K562 (cell line): ENCODE data around the gene PLEKHA6. TPM values are rescaled to one million over a fixed set of nuclear protein-coding genes. Genes with fewer than 3 reads are reported as not detected.

ENCODE experiments used
- BRF1 ChIP-seq: IDR thresholded peaks from 3 replicates; pipeline ENCODE4 v1.6.1; 2011; ENCODE audit warnings: borderline replicate concordance, mild to moderate bottlenecking; ENCODE audit not compliant: insufficient read length; ENCODE audit errors: extremely low read depth
- NUFIP1 ChIP-seq: fragments of 450-650 bp; IDR thresholded peaks from 2 replicates; pipeline ENCODE4 v1.6.1; 2018; ENCODE audit not compliant: partially characterized antibody
- PPARD ChIP-seq: fragments of 250-450 bp; sonication (Bioruptor Pico); IDR thresholded peaks from 2 replicates; pipeline ENCODE4 v1.8.0; 2022; ENCODE audit warnings: inconsistent platforms, mild to moderate bottlenecking, moderate library complexity
- PTBP1 ChIP-seq: fragments of 200-400 bp; formaldehyde crosslinking; IDR thresholded peaks from 2 replicates; pipeline ENCODE4 v1.6.1; 2017; ENCODE audit warnings: low read depth, low read length
- RCOR1 ChIP-seq, 2 experiments: IDR thresholded peaks; 2 replicates each; pipeline ENCODE4 v1.6.1; 2012; ENCODE audit warnings: low read depth in 2 of 2, low read length in 2 of 2, borderline replicate concordance in 1 of 2, improper control_type of control experiment in 1 of 2
- SMC3 ChIP-seq: conservative IDR thresholded peaks from 2 replicates; pipeline ENCODE4 v1.6.1; 2011; ENCODE audit warnings: low read depth, low read length, improper control_type of control experiment; ENCODE audit not compliant: insufficient read depth
- SP2 ChIP-seq: IDR thresholded peaks from 2 replicates; pipeline ENCODE4 v1.6.1; 2011; ENCODE audit warnings: mild to moderate bottlenecking, low read depth, low read length, moderate library complexity; ENCODE audit not compliant: poor library complexity, severe bottlenecking; ENCODE audit errors: extremely low read depth
- SRF ChIP-seq, 2 experiments: fragments of 250-450, 450-650 bp in 1 of 2; sonication (Bioruptor Pico) in 1 of 2; sonication (generic) in 1 of 2; formaldehyde crosslinking; IDR thresholded peaks; 2 replicates each; pipeline versions ENCODE4 v1.5.0 to v1.5.1; 2020 to 2022; ENCODE audit warnings: mild to moderate bottlenecking in 1 of 2, missing genetic modification reagents in 1 of 2
- ZNF311 ChIP-seq: fragments of 250-450 bp; sonication (Bioruptor Pico); IDR thresholded peaks from 2 replicates; pipeline ENCODE4 v1.4.0; 2020; ENCODE audit warnings: mild to moderate bottlenecking, moderate library complexity
- ZNF766 ChIP-seq: fragments of 200-800 bp; sonication (Bioruptor generic); conservative IDR thresholded peaks from 2 replicates; pipeline ENCODE4 v1.6.1; 2016; ENCODE audit warnings: missing genetic modification characterization, missing compliant biosample characterization
- ZNF785 ChIP-seq: fragments of 250-450 bp; sonication (Bioruptor Pico); IDR thresholded peaks from 2 replicates; pipeline ENCODE4 v1.4.0; 2020; ENCODE audit warnings: mild to moderate bottlenecking
- ZNF830 ChIP-seq: fragments of 250-450 bp; sonication (Bioruptor Pico); IDR thresholded peaks from 2 replicates; pipeline ENCODE4 v1.5.0; 2021; ENCODE audit warnings: mild to moderate bottlenecking
- polyA plus RNA-seq, 8 experiments: library from polyadenylated mRNA; depleted of rRNA in 4 of 8; stranded (reverse) in 5 of 8; unstranded in 3 of 8; fragments of >200 nt; fragmentation: Nextera tagmentation in 2 of 8; fragmentation: Illumina TruSeq in 1 of 8; extraction: Ambion mirVana in 2 of 8; extraction: Trizol in 1 of 8; gene quantifications; 2 replicates each; pipeline versions ENCODE4 v1.2.1 to v1.2.3, GENCODE V29; 2011 to 2014; ENCODE audit warnings: inconsistent platforms in 1 of 8, missing spikeins in 1 of 8
- total RNA-seq, 7 experiments: library from RNA; depleted of rRNA in 6 of 7; stranded (reverse); fragments of >200 nt in 6 of 7; fragmentation: Illumina TruSeq in 2 of 7; extraction: Trizol in 2 of 7; gene quantifications; 2 replicates each; pipeline versions ENCODE4 v1.2.1 to v1.2.3, GENCODE V29; 2011 to 2021; ENCODE audit warnings: low replicate concordance in 1 of 7
- TF ChIP-seq, protein P1 (sequence below), 2 experiments: fragments of 450-650 bp; formaldehyde crosslinking in 1 of 2; IDR thresholded peaks; 2 replicates each; pipeline versions ENCODE4 v1.4.0 to v1.6.1; 2014 to 2020; ENCODE audit warnings: mild to moderate bottlenecking in 2 of 2, borderline replicate concordance in 1 of 2, low read depth in 1 of 2
- TF ChIP-seq, protein P2 (sequence below), 2 experiments: fragments of 150-350 bp in 1 of 2; IDR thresholded peaks; 2 replicates each; pipeline ENCODE4 v1.6.1; 2012 to 2016; ENCODE audit warnings: low read depth in 2 of 2, low read length in 2 of 2, mild to moderate bottlenecking in 1 of 2, moderate library complexity in 1 of 2

PLEKHA6 gene
- total and polyA plus RNA-seq, 9 of the 15 experiments (the other 6 are each of a cell fraction or from before 2014, with no cell fraction given): under 0.01 to 0.33 (median 0.01) TPM; not detected in 4

DNA sequence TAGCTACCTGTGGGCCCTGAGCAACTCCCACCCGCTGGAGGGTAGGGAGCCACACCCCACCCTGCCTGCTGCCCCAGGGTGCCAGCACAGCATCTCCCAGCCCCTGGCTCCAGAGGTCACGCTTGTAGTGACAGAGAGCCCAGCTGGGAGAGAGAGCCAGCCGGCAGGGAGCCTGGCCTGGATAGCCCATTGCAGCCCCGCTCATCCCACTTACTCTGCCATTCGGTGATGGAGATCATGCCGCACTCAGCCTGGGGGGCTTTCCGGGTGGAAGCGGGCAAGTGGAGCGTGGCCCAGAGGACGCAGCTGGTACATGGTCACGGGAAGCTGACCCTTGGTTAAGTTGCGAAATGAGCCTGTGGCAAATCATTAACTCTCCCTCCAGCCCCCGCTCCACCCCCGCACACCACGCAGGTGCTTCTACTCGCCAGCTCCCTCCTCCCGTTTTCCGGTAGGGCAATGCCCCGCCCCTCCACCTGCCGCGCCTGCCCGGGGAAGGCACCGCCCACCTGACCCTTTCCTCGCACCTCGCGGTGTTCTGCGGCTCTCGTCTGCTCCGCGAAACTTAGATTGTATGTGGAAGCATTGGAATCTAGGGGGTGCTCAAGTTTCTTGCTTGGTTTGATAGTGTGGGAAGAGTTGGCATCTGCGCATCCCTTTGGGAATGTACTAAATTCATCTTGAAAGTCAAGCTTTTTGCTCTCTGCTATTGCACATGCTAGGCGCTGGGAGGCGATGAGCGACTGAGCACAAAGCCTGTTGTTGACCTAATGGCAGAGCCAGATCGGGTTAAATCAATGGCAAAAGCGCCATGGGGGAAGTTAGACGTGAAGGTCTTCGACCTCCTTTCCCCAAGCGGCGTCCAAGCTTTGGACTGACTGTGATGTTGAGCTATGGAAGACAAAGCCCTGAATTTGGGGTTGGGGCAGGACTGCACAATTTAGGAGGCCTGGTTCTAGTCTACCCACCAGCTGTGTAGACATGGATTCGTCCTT is 145.8 kb downstream of the PLEKHA6 start, which contains the start of gene GOLT1A (continued):
- TF ChIP-seq, protein P1, sequence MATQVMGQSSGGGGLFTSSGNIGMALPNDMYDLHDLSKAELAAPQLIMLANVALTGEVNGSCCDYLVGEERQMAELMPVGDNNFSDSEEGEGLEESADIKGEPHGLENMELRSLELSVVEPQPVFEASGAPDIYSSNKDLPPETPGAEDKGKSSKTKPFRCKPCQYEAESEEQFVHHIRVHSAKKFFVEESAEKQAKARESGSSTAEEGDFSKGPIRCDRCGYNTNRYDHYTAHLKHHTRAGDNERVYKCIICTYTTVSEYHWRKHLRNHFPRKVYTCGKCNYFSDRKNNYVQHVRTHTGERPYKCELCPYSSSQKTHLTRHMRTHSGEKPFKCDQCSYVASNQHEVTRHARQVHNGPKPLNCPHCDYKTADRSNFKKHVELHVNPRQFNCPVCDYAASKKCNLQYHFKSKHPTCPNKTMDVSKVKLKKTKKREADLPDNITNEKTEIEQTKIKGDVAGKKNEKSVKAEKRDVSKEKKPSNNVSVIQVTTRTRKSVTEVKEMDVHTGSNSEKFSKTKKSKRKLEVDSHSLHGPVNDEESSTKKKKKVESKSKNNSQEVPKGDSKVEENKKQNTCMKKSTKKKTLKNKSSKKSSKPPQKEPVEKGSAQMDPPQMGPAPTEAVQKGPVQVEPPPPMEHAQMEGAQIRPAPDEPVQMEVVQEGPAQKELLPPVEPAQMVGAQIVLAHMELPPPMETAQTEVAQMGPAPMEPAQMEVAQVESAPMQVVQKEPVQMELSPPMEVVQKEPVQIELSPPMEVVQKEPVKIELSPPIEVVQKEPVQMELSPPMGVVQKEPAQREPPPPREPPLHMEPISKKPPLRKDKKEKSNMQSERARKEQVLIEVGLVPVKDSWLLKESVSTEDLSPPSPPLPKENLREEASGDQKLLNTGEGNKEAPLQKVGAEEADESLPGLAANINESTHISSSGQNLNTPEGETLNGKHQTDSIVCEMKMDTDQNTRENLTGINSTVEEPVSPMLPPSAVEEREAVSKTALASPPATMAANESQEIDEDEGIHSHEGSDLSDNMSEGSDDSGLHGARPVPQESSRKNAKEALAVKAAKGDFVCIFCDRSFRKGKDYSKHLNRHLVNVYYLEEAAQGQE (IDR thresholded peaks at IDR 0.05; ENCODE audit: borderline replicate concordance): peak; percentile 80
- TF ChIP-seq, protein P1 (CRISPR knock-in tag; IDR thresholded peaks at IDR 0.05; ENCODE audit: low read depth): no peak
- no peak for TF ChIP-seq PPARD
- TF ChIP-seq ZNF311 (CRISPR knock-in tag): no peak
- TF ChIP-seq BRF1: no peak
- no peak for TF ChIP-seq SP2
- TF ChIP-seq ZNF830 (CRISPR knock-in tag): no peak
- TF ChIP-seq NUFIP1: no peak
- TF ChIP-seq RCOR1 (IDR thresholded peaks at IDR 0.05; ENCODE audit: borderline replicate concordance in 1 of 2, low read depth in 2 of 2, low read length in 2 of 2): peak in 1 of 2 experiments; percentile 57; a peak in 2 of 4 replicates
- TF ChIP-seq, protein P2, sequence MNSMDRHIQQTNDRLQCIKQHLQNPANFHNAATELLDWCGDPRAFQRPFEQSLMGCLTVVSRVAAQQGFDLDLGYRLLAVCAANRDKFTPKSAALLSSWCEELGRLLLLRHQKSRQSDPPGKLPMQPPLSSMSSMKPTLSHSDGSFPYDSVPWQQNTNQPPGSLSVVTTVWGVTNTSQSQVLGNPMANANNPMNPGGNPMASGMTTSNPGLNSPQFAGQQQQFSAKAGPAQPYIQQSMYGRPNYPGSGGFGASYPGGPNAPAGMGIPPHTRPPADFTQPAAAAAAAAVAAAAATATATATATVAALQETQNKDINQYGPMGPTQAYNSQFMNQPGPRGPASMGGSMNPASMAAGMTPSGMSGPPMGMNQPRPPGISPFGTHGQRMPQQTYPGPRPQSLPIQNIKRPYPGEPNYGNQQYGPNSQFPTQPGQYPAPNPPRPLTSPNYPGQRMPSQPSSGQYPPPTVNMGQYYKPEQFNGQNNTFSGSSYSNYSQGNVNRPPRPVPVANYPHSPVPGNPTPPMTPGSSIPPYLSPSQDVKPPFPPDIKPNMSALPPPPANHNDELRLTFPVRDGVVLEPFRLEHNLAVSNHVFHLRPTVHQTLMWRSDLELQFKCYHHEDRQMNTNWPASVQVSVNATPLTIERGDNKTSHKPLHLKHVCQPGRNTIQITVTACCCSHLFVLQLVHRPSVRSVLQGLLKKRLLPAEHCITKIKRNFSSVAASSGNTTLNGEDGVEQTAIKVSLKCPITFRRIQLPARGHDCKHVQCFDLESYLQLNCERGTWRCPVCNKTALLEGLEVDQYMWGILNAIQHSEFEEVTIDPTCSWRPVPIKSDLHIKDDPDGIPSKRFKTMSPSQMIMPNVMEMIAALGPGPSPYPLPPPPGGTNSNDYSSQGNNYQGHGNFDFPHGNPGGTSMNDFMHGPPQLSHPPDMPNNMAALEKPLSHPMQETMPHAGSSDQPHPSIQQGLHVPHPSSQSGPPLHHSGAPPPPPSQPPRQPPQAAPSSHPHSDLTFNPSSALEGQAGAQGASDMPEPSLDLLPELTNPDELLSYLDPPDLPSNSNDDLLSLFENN (IDR thresholded peaks at IDR 0.05; ENCODE audit: low read depth in 2 of 2, low read length in 2 of 2): no peak
- TF ChIP-seq ZNF785 (CRISPR knock-in tag): no peak
- no peak for TF ChIP-seq ZNF766
- peak; percentile 72 for TF ChIP-seq SMC3
- no peak for TF ChIP-seq SRF (CRISPR knock-in tag; IDR thresholded peaks at IDR 0.05)
- no peak for TF ChIP-seq PTBP1
